Transverse colon (tissue), 4 donors: Measurements from ENCODE around the gene OR7A17.
A peak's percentile ranks its signal among the peaks of the same experiment; 100 is the strongest.

Experiments
- CTCF ChIP-seq, 5 experiments: fragments of 200-600 bp in 3 of 5; fragments of 450-650 bp in 2 of 5; sonication (generic) in 3 of 5; IDR thresholded peaks; 1 replicate in 2 of 5; 2 replicates in 3 of 5; pipeline ENCODE4 v1.5.1; 2016 to 2017; ENCODE audit warnings: antibody characterized with exemption in 5 of 5, inconsistent platforms in 3 of 5, mild to moderate bottlenecking in 2 of 5, moderate library complexity in 1 of 5
- EP300 ChIP-seq: sonication (generic); formaldehyde crosslinking; IDR thresholded peaks from one replicate; pipeline ENCODE4 v1.6.1; 2017; ENCODE audit warnings: antibody characterized with exemption, low read depth
- POLR2A ChIP-seq: fragments of 450-650 bp; IDR thresholded peaks from one replicate; pipeline ENCODE4 v1.6.1; 2016; ENCODE audit warnings: antibody characterized with exemption, mild to moderate bottlenecking, moderate library complexity
- POLR2AphosphoS5 ChIP-seq, 3 donors: sonication (generic); formaldehyde crosslinking; IDR thresholded peaks; one replicate each; pipeline ENCODE4 v1.6.1; 2016; ENCODE audit warnings: antibody characterized with exemption in 3 of 3

GRCh38 chr19:14871619-14872230 is 14.2 kb downstream of the OR7A17 start:
- TF ChIP-seq EP300 (no peak), CTCF (IDR thresholded peaks at IDR 0.05) (peak in 4 of 5 experiments; percentile 16 to 33 (median 23)), POLR2A (no peak), POLR2AphosphoS5 (IDR thresholded peaks at IDR 0.05) (no peak)
